GM12878 (cell line): ENCODE data around the gene FAM53B. TPM values are rescaled to one million over a fixed set of nuclear protein-coding genes. Genes with fewer than 3 reads are reported as not detected.

Experiments used
- ATAC-seq: fragments of 200-7000 bp; cut with Tn5 transposase; 3 replicates; pipeline ENCODE4 v1.9.1; 2020; ENCODE audit warnings: mild to moderate bottlenecking, moderate library complexity
- BruUV-seq: library from RNA; stranded (reverse); fragments of 400-500 nt; replicated peaks from 2 replicates; lab custom pipeline; 2021; lab: Mats Ljungman, UMichigan
- CTCF ChIA-PET: fragments of 300-600 bp; sonication (Branson Sonifier 250); formaldehyde crosslinking; extraction: SDS; loops from one replicate; lab custom pipeline; 2021; ENCODE audit warnings: inconsistent platforms; lab: Yijun Ruan, JAX
- POLR2A ChIA-PET: fragments of 350-600 bp; formaldehyde crosslinking; extraction: SDS; loops from one replicate; lab custom pipeline; 2021; ENCODE audit warnings: inconsistent platforms; lab: Charles Lee
- RAD21 ChIA-PET: fragments of 300-600 bp; sonication (Branson Sonifier 250); formaldehyde crosslinking; loops from one replicate; lab custom pipeline; 2023; ENCODE audit warnings: antibody characterized with exemption; ENCODE audit not compliant: unreplicated experiment; lab: Charles Lee
- SMC1A ChIA-PET: fragments of 300-600 bp; sonication (Branson Sonifier 250); formaldehyde crosslinking; loops from one replicate; lab custom pipeline; 2023; ENCODE audit not compliant: unreplicated experiment, uncharacterized antibody; lab: Charles Lee
- DNase-seq: peaks from one replicate; pipeline ENCODE4 v3.0.0-alpha.2; 2011; ENCODE audit warnings: low read depth, low spot score
- FAIRE-seq: peaks from 3 replicates; lab custom pipeline; 2011; peaks lifted over from hg19 to GRCh38; lab: Jason Lieb, UNC
- H2AFZ ChIP-seq: 2 replicates; pipeline ENCODE4 v1.6.0; 2011; ENCODE audit warnings: low read depth, low read length, control low read depth; ENCODE audit not compliant: control insufficient read depth
- H3K27ac ChIP-seq: 2 replicates; pipeline ENCODE4 v1.5.1; 2011; ENCODE audit warnings: control low read depth; ENCODE audit not compliant: control insufficient read depth, insufficient read depth
- H3K27me3 ChIP-seq, 2 experiments: replicated peaks in 1 of 2; 2 replicates each; pipeline versions ENCODE4 v1.6.0 to v1.6.1; 2011; ENCODE audit warnings: low read length in 1 of 2; ENCODE audit not compliant: control insufficient read depth in 2 of 2, insufficient read depth in 2 of 2
- H3K36me3 ChIP-seq, 2 experiments: 2 replicates each; pipeline ENCODE4 v1.5.1; 2011; ENCODE audit warnings: low read length in 1 of 2; ENCODE audit not compliant: control insufficient read depth in 2 of 2, insufficient read depth in 2 of 2
- H3K4me1 ChIP-seq: 2 replicates; pipeline ENCODE4 v1.6.1; 2011; ENCODE audit warnings: mild to moderate bottlenecking, low read length, moderate library complexity, mixed read lengths; ENCODE audit not compliant: control insufficient read depth, insufficient read depth
- H3K4me2 ChIP-seq: 2 replicates; pipeline ENCODE4 v1.6.0; 2011; ENCODE audit warnings: control low read depth; ENCODE audit not compliant: control insufficient read depth, insufficient read depth
- H3K4me3 ChIP-seq: fragments of 200-600 bp; sonication (generic); 2 replicates; pipeline ENCODE4 v1.5.1; 2016
- H3K79me2 ChIP-seq: 2 replicates; pipeline ENCODE4 v1.6.0; 2011; ENCODE audit warnings: low read length; ENCODE audit not compliant: control insufficient read depth, insufficient read depth
- H3K9ac ChIP-seq: 2 replicates; pipeline ENCODE4 v1.8.0; 2011; ENCODE audit warnings: low read length, control low read depth, mixed read lengths; ENCODE audit not compliant: control insufficient read depth, insufficient read depth
- H3K9me3 ChIP-seq: replicated peaks from 3 replicates; pipeline ENCODE4 v1.5.1; 2011; ENCODE audit warnings: mild to moderate bottlenecking, low read length; ENCODE audit not compliant: control insufficient read depth, insufficient read depth
- H4K20me1 ChIP-seq: 2 replicates; pipeline ENCODE4 v1.6.0; 2011; ENCODE audit not compliant: control insufficient read depth, insufficient read depth
- BCL11A ChIP-seq: IDR thresholded peaks from 2 replicates; pipeline ENCODE4 v1.6.1; 2011; ENCODE audit warnings: low read depth, low read length
- CHD1 ChIP-seq: IDR thresholded peaks from 2 replicates; pipeline ENCODE4 v1.6.1; 2012; ENCODE audit warnings: low read depth, low read length, improper control_type of control experiment
- ESRRA ChIP-seq: IDR thresholded peaks from 2 replicates; pipeline ENCODE4 v1.6.1; 2012; ENCODE audit warnings: mild to moderate bottlenecking, low read length, improper control_type of control experiment
- FOXM1 ChIP-seq: IDR thresholded peaks from 2 replicates; pipeline ENCODE4 v1.6.1; 2012; ENCODE audit warnings: low read depth, mild to moderate bottlenecking, inconsistent platforms, low read length, moderate library complexity
- HDAC2 ChIP-seq: fragments of 200-600 bp; sonication (generic); IDR thresholded peaks from 2 replicates; pipeline ENCODE4 v1.6.1; 2017
- HDAC6 ChIP-seq: fragments of 200-600 bp; sonication (generic); IDR thresholded peaks from one replicate; pipeline ENCODE4 v1.8.0; 2017; ENCODE audit warnings: antibody characterized with exemption; ENCODE audit not compliant: unreplicated experiment
- JUND ChIP-seq: IDR thresholded peaks from 2 replicates; pipeline ENCODE4 v1.6.1; 2012; ENCODE audit warnings: low read depth, mild to moderate bottlenecking, low read length, improper control_type of control experiment, moderate library complexity
- KLF5 ChIP-seq: fragments of 450-650 bp; IDR thresholded peaks from 2 replicates; pipeline ENCODE4 v1.6.1; 2014; ENCODE audit warnings: mild to moderate bottlenecking; ENCODE audit not compliant: partially characterized antibody
- MEF2A ChIP-seq: IDR thresholded peaks from 2 replicates; pipeline ENCODE4 v1.6.1; 2011; ENCODE audit warnings: low read depth, mild to moderate bottlenecking, low read length, moderate library complexity; ENCODE audit not compliant: insufficient read depth
- MEF2B ChIP-seq: fragments of 450-650 bp; IDR thresholded peaks from 2 replicates; pipeline ENCODE4 v1.6.1; 2018; ENCODE audit warnings: mild to moderate bottlenecking, moderate library complexity; ENCODE audit not compliant: partially characterized antibody, poor library complexity, severe bottlenecking
- NFYA ChIP-seq: IDR thresholded peaks from 2 replicates; pipeline ENCODE4 v1.6.1; 2011; ENCODE audit warnings: low read depth, mild to moderate bottlenecking, low read length, improper control_type of control experiment, borderline replicate concordance
- NR2C1 ChIP-seq: fragments of 450-650 bp; IDR thresholded peaks from 2 replicates; pipeline ENCODE4 v1.6.1; 2017; ENCODE audit warnings: antibody characterized with exemption, mild to moderate bottlenecking, moderate library complexity
- PKNOX1 ChIP-seq: fragments of 450-650 bp; IDR thresholded peaks from 2 replicates; pipeline ENCODE4 v1.6.1; 2016; ENCODE audit warnings: mild to moderate bottlenecking
- POU2F2 ChIP-seq: IDR thresholded peaks from 3 replicates; pipeline ENCODE4 v1.6.1; 2011; ENCODE audit warnings: low read depth, mild to moderate bottlenecking, low read length, borderline replicate concordance
- SIX5 ChIP-seq: IDR thresholded peaks from 2 replicates; pipeline ENCODE4 v1.6.1; 2011; ENCODE audit warnings: mild to moderate bottlenecking, low read depth, low read length, moderate library complexity; ENCODE audit not compliant: severe bottlenecking
- ZBED1 ChIP-seq: IDR thresholded peaks from 2 replicates; pipeline ENCODE4 v1.6.1; 2016; ENCODE audit warnings: borderline replicate concordance
- ZBTB11 ChIP-seq: fragments of 450-650 bp; formaldehyde crosslinking; IDR thresholded peaks from 2 replicates; pipeline ENCODE4 v1.5.0; 2022; ENCODE audit warnings: mild to moderate bottlenecking, missing genetic modification characterization
- ZNF622 ChIP-seq: fragments of 450-650 bp; IDR thresholded peaks from 2 replicates; pipeline ENCODE4 v1.6.1; 2017; ENCODE audit warnings: mild to moderate bottlenecking, inconsistent platforms
- WGBS: methylation state at CpG from one replicate; pipeline ENCODE4 v1.1.6; 2016; ENCODE audit warnings: low lambda C conversion rate; ENCODE audit not compliant: insufficient replicate concordance, insufficient coverage; ENCODE audit errors: missing lambda C conversion rate; 5-methylcytosine and 5-hydroxymethylcytosine counted together
- in situ Hi-C: fragments of 300-500 bp; cut with MboI; formaldehyde crosslinking; loops from 9 replicates; pipeline ENCODE4 v1.14.3; 2018; ENCODE audit warnings: mixed read lengths
- intact Hi-C: fragments of 100-400 bp; cut with micrococcal nuclease; formaldehyde crosslinking; loops from one replicate; pipeline ENCODE4 v1.14.2; 2022; ENCODE audit not compliant: unreplicated experiment
- polyA plus RNA-seq, 11 experiments: library from polyadenylated mRNA; depleted of rRNA in 4 of 11; unstranded in 6 of 11; stranded (reverse) in 5 of 11; fragments of >200 nt; fragmentation: Nextera tagmentation in 4 of 11; fragmentation: Illumina TruSeq in 1 of 11; extraction: Ambion mirVana in 4 of 11; extraction: Trizol in 1 of 11; gene quantifications; 1 replicate in 1 of 11; 2 replicates in 10 of 11; pipeline versions ENCODE4 v1.2.1 to v1.2.3, GENCODE V29; 2011 to 2016; ENCODE audit warnings: inconsistent platforms in 2 of 11, missing spikeins in 2 of 11, low read depth in 1 of 11
- total RNA-seq, 4 experiments: library from RNA; depleted of rRNA in 3 of 4; stranded (reverse); fragments of >200 nt in 3 of 4; fragmentation: Illumina TruSeq in 1 of 4; extraction: Trizol in 1 of 4; gene quantifications; 2 replicates each; pipeline versions ENCODE4 v1.2.1 to v1.2.3, GENCODE V29; 2013 to 2021

FAM53B gene
- total and polyA plus RNA-seq, 10 of the 15 experiments (the other 5 are each of a cell fraction or from before 2014, with no cell fraction given), result 0.05 to 26.3 (median 8.1) TPM

GRCh38 chr10:124573726-124574455 is 170.3 kb downstream of the FAM53B start:
- ChIA-PET SMC1A (no interaction called here), CTCF (no interaction called here), RAD21 (interaction anchor here (1.1 kb wide), 1 partner anchor 51 kb away, joined by 3 read pairs; no protein-coding TSS in a partner anchor), POLR2A (no interaction called here)
- in situ Hi-C loops (no loop called here), intact Hi-C loops (no loop called here)
- no peaks in the 10 kb centered on the region for H3K9me3 ChIP-seq
- H3K27ac ChIP-seq, result no peak overlapping the region
- no peaks in the 10 kb centered on the region for H3K79me2 ChIP-seq
- H3K4me2 ChIP-seq, result no peak overlapping the region
- no peak overlapping the region for H3K9ac ChIP-seq
- 56% methylated on average over 31 of the region's 31 CpGs for WGBS
- no peak overlapping the region for H2AFZ ChIP-seq
- H3K36me3 ChIP-seq, result no peaks in the 10 kb centered on the region
- H3K4me1 ChIP-seq, result no peaks in the 10 kb centered on the region
- H4K20me1 ChIP-seq, result no peaks in the 10 kb centered on the region
- BruUV-seq, result no TSS peak
- H3K27me3 ChIP-seq, result no peaks in the 10 kb centered on the region; a peak in 1 of 4 replicates
- H3K4me3 ChIP-seq, result no peak overlapping the region
- ATAC-seq, result no peak
- no peak for FAIRE-seq
- no peak for DNase-seq
- TF ChIP-seq MEF2A (no peak), ZBTB11 (CRISPR knock-in tag) (no peak), SIX5 (no peak), ESRRA (no peak), KLF5 (no peak), PKNOX1 (no peak), POU2F2 (no peak), CHD1 (no peak), NFYA (no peak), HDAC2 (no peak), ZNF622 (no peak), HDAC6 (no peak), NR2C1 (no peak), ZBED1 (no peak), FOXM1 (no peak), BCL11A (no peak), MEF2B (no peak), JUND (no peak)
